Esophagus squamous epithelium (tissue), 5 donors: Measurements from ENCODE around the gene NOL7. TPM values are rescaled to one million over a fixed set of nuclear protein-coding genes. Genes with fewer than 3 reads are reported as not detected.

ENCODE experiments used
- DNase-seq: peaks from one replicate; lab custom pipeline; 2025; lab: John Stamatoyannopoulos, UW
- H3K27ac ChIP-seq, 4 donors: fragments of 200-600 bp; sonication (generic); one replicate each; pipeline ENCODE4 v1.5.1; 2016 to 2019; ENCODE audit warnings: mild to moderate bottlenecking in 1 of 4
- H3K27me3 ChIP-seq, 4 donors: fragments of 200-600 bp; sonication (generic); 1 replicate in 3 of 4; 2 replicates in 1 of 4; pipeline versions ENCODE4 v1.5.1 to v1.6.0; 2017 to 2021; ENCODE audit warnings: antibody characterized with exemption in 1 of 4
- H3K36me3 ChIP-seq, 3 donors: fragments of 200-600 bp; sonication (generic); one replicate each; pipeline ENCODE4 v1.5.1; 2016 to 2019
- H3K4me1 ChIP-seq, 3 donors: fragments of 200-600 bp; sonication (generic); one replicate each; pipeline ENCODE4 v1.5.1; 2017 to 2019
- H3K4me3 ChIP-seq, 4 donors: fragments of 200-600 bp; sonication (generic); 1 replicate in 3 of 4; 2 replicates in 1 of 4; pipeline ENCODE4 v1.5.1; 2016 to 2019; ENCODE audit warnings: mild to moderate bottlenecking in 2 of 4, moderate library complexity in 1 of 4
- H3K9me3 ChIP-seq, 3 donors: fragments of 200-600 bp; sonication (generic); one replicate each; pipeline ENCODE4 v1.5.1; 2016 to 2019
- POLR2A ChIP-seq, 4 donors: fragments of 450-650 bp; IDR thresholded peaks; one replicate each; pipeline ENCODE4 v1.6.1; 2017; ENCODE audit warnings: antibody characterized with exemption in 4 of 4, mild to moderate bottlenecking in 4 of 4, moderate library complexity in 3 of 4
- WGBS, 2 donors: methylation state at CpG; one replicate each; pipeline ENCODE4 v1.1.5; 2018; 5-methylcytosine and 5-hydroxymethylcytosine counted together
- intact Hi-C: fragments of 100-400 bp; cut with DNase I; formaldehyde crosslinking; loops from one replicate; pipeline ENCODE4 v1.15.0; 2022
- total RNA-seq, 4 donors: library from RNA; depleted of rRNA; stranded (reverse); fragments of >200 nt; gene quantifications; one replicate each; pipeline ENCODE4 v1.1.0, GENCODE V29; 2016
- TF ChIP-seq, protein P1 (sequence below), 6 experiments: fragments of 450-650 bp in 4 of 6; fragments of 200-600 bp in 2 of 6; sonication (generic) in 2 of 6; IDR thresholded peaks; one replicate each; pipeline ENCODE4 v1.5.1; 2016 to 2019; ENCODE audit warnings: antibody characterized with exemption in 6 of 6, mild to moderate bottlenecking in 4 of 6, moderate library complexity in 4 of 6
- donor health status: DM: yes; HTN: yes; CAD: no.

NOL7 gene
- total RNA-seq, 4 donors from 2014 or later: 75.8 to 106 (median 92.4) TPM

- TF ChIP-seq, protein P1, sequence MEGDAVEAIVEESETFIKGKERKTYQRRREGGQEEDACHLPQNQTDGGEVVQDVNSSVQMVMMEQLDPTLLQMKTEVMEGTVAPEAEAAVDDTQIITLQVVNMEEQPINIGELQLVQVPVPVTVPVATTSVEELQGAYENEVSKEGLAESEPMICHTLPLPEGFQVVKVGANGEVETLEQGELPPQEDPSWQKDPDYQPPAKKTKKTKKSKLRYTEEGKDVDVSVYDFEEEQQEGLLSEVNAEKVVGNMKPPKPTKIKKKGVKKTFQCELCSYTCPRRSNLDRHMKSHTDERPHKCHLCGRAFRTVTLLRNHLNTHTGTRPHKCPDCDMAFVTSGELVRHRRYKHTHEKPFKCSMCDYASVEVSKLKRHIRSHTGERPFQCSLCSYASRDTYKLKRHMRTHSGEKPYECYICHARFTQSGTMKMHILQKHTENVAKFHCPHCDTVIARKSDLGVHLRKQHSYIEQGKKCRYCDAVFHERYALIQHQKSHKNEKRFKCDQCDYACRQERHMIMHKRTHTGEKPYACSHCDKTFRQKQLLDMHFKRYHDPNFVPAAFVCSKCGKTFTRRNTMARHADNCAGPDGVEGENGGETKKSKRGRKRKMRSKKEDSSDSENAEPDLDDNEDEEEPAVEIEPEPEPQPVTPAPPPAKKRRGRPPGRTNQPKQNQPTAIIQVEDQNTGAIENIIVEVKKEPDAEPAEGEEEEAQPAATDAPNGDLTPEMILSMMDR (IDR thresholded peaks at IDR 0.05): no peak
- no peak for TF ChIP-seq POLR2A (IDR thresholded peaks at IDR 0.05)
- H3K36me3 ChIP-seq: no peaks in the 10 kb centered on the region
- DNase-seq: no peak
- peak overlapping the region; percentile 93 to 100 (median 98) for H3K27ac ChIP-seq
- intact Hi-C loops: loop anchor here (10.0 kb wide), 1 partner anchor 108 kb away; no protein-coding TSS in a partner anchor
- peak overlapping the region; percentile 69 to 99 (median 83) for H3K4me3 ChIP-seq
- H3K9me3 ChIP-seq: no peaks in the 10 kb centered on the region
- WGBS, 2 donors: 73 to 84% methylated on average over 16 of the region's 16 CpGs
- peaks cover 0 to 23% (median 11%) of the 10 kb centered on the region in 3 donors for H3K4me1 ChIP-seq
- no peaks in the 10 kb centered on the region for H3K27me3 ChIP-seq
Measured at GRCh38 chr6:13572951-13573654, 42.0 kb upstream of the NOL7 start.

GRCh38 chr6:13573669-13574110 is 41.4 kb upstream of the NOL7 start:
- Histone ChIP-seq H3K4me3 (peak overlapping the region; percentile 69 to 99 (median 83)), H3K9me3 (no peaks in the 10 kb centered on the region), H3K27me3 (no peaks in the 10 kb centered on the region), H3K4me1 (peaks cover 0 to 23% (median 11%) of the 10 kb centered on the region in 3 donors), H3K36me3 (no peaks in the 10 kb centered on the region), H3K27ac (peak overlapping the region; percentile 93 to 100 (median 98))
- 7 to 10% methylated on average over 7 to 14 of the region's 14 CpGs for WGBS, 2 donors
- DNase-seq: no peak
- TF ChIP-seq, protein P1 (IDR thresholded peaks at IDR 0.05): no peak
- no peak for TF ChIP-seq POLR2A (IDR thresholded peaks at IDR 0.05)
- intact Hi-C loops: loop anchor here (10.0 kb wide), 1 partner anchor 109 kb away; no protein-coding TSS in a partner anchor

DNA sequence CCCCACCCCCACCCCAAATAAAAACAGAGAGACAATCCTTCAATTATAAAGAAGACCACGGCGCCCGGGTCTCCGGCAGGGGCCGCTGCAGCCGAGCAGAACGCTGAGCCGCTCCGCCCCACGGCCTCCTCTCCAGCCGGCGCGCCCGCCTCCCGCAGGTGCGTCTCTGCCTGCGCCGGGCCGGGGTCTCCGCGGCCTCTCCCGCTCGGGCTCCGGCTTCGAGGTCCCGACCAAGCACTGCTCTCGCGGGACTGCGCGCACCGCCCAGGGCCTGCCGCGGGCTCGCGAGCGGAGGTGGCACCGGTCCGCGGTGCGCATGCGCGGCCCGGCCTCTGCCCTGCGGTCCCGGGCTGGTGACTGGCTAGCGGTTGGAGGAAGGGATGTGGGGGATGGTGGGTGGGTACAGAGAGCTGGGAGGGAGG is 41.0 kb upstream of the NOL7 start:
- no peaks in the 10 kb centered on the region for H3K36me3 ChIP-seq
- DNase-seq: peak; percentile 71
- intact Hi-C loops: loop anchor here (10.0 kb wide), 1 partner anchor 109 kb away; no protein-coding TSS in a partner anchor
- peaks cover 0 to 23% (median 11%) of the 10 kb centered on the region in 3 donors for H3K4me1 ChIP-seq
- peak overlapping the region; percentile 69 to 99 (median 83) for H3K4me3 ChIP-seq
- no peaks in the 10 kb centered on the region for H3K27me3 ChIP-seq
- TF ChIP-seq, protein P1 (IDR thresholded peaks at IDR 0.05): peak; percentile 34 to 76 (median 53)
- peak in 1 of 4 donors; percentile 71 for TF ChIP-seq POLR2A (IDR thresholded peaks at IDR 0.05)
- H3K9me3 ChIP-seq: no peaks in the 10 kb centered on the region
- WGBS, 2 donors: no CpG with 5 or more reads among the region's 46 CpGs
- H3K27ac ChIP-seq: peak overlapping the region; percentile 93 to 100 (median 98)

GRCh38 chr6:13574571-13575376 is 40.4 kb upstream of the NOL7 start, which contains the start of gene SIRT5:
Gene SIRT5, plus strand, starts transcription at chr6:13574601. Its CDS starts 9,510 bp downstream, at chr6:13584111.
- peaks cover 0 to 5% (median 0%) of the 10 kb centered on the region in 3 donors for H3K36me3 ChIP-seq
- H3K27me3 ChIP-seq: no peaks in the 10 kb centered on the region
- 0 to 1% methylated on average over 22 to 29 of the region's 52 CpGs for WGBS, 2 donors
- peaks cover 0 to 23% (median 11%) of the 10 kb centered on the region in 3 donors for H3K4me1 ChIP-seq
- TF ChIP-seq, protein P1 (IDR thresholded peaks at IDR 0.05): no peak
- peak in 3 of 4 donors; percentile 69 to 91 (median 71) for TF ChIP-seq POLR2A (IDR thresholded peaks at IDR 0.05)
- H3K4me3 ChIP-seq: peak within 1 kb of the TSS; percentile 69 to 99 (median 83)
- no peaks in the 10 kb centered on the region for H3K9me3 ChIP-seq
- H3K27ac ChIP-seq: peak within 1 kb of the TSS; percentile 93 to 100 (median 98)
- intact Hi-C loops: loop anchor here (10.0 kb wide), 1 partner anchor 110 kb away; no protein-coding TSS in a partner anchor
- peak; percentile 26 for DNase-seq
